Endothelial cell (in vitro differentiated cells): ENCODE measurements around the gene CDH20. TPM values are rescaled to one million over a fixed set of nuclear protein-coding genes. Genes with fewer than 3 reads are reported as not detected.

Experiments used
- DNase-seq: peaks from one replicate; pipeline ENCODE4 v3.0.0; 2021; ENCODE audit warnings: low spot score
- H3K27ac Mint-ChIP-seq: one replicate; pipeline ENCODE4 v1.8.0; 2021; ENCODE audit warnings: mixed read lengths, inconsistent platforms; ENCODE audit not compliant: unreplicated experiment
- H3K27me3 Mint-ChIP-seq: one replicate; pipeline ENCODE4 v1.8.0; 2021; ENCODE audit warnings: mild to moderate bottlenecking, moderate library complexity, mixed read lengths, inconsistent platforms; ENCODE audit not compliant: unreplicated experiment
- H3K36me3 Mint-ChIP-seq: one replicate; pipeline ENCODE4 v1.8.0; 2021; ENCODE audit warnings: mild to moderate bottlenecking, low read depth, mixed read lengths, inconsistent platforms; ENCODE audit not compliant: unreplicated experiment
- H3K4me1 Mint-ChIP-seq: one replicate; pipeline ENCODE4 v1.8.0; 2021; ENCODE audit warnings: mild to moderate bottlenecking, mixed read lengths, inconsistent platforms; ENCODE audit not compliant: unreplicated experiment
- H3K4me3 Mint-ChIP-seq: one replicate; pipeline ENCODE4 v1.8.0; 2021; ENCODE audit warnings: mild to moderate bottlenecking, mixed read lengths, inconsistent platforms; ENCODE audit not compliant: unreplicated experiment
- H3K9me3 Mint-ChIP-seq: one replicate; pipeline ENCODE4 v1.8.0; 2021; ENCODE audit warnings: mixed read lengths, inconsistent platforms; ENCODE audit not compliant: unreplicated experiment
- total RNA-seq: library from RNA; stranded (reverse); fragmentation: NEBNext Ultra II Directional; extraction: Animal tissue kit (Norgen Biotek cat#: 25700); gene quantifications from one replicate; pipeline ENCODE4 v1.2.1, GENCODE V29; 2021; ENCODE audit not compliant: unreplicated experiment
- TF ChIP-seq, protein P1 (sequence below): fragments of 200-600 bp; sonication (generic); IDR thresholded peaks from one replicate; pipeline ENCODE4 v1.5.0; 2021; ENCODE audit warnings: antibody characterized with exemption; ENCODE audit not compliant: unreplicated experiment

Gene CDH20
- total RNA-seq, 1 donor from 2014 or later, result not detected

DNA sequence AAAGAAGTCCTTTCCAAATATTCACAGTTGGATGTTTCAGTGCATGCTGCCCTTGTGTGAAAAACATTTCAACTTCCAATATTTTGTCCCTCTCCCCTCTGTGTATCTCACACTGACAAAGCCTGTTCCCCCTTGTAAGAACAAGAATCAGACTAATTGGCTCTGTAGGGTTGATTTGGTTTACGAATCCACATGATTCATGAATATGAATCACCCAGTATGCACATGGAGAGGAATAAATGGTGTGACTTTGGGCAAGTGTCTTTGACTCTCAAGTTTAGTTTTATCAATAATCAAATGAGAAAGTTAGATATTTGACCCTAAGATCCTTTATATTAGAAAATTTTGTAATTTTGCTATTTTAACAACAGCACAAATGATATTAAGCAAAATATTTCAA is 9.3 kb upstream of the CDH20 start:
- Mint-ChIP-seq H3K36me3 (no peaks in the 10 kb centered on the region), H3K27me3 (no peaks in the 10 kb centered on the region), H3K4me1 (no peaks in the 10 kb centered on the region), H3K9me3 (no peaks in the 10 kb centered on the region), H3K4me3 (no peak overlapping the region), H3K27ac (no peak overlapping the region)
- DNase-seq, result no peak
- TF ChIP-seq, protein P1, sequence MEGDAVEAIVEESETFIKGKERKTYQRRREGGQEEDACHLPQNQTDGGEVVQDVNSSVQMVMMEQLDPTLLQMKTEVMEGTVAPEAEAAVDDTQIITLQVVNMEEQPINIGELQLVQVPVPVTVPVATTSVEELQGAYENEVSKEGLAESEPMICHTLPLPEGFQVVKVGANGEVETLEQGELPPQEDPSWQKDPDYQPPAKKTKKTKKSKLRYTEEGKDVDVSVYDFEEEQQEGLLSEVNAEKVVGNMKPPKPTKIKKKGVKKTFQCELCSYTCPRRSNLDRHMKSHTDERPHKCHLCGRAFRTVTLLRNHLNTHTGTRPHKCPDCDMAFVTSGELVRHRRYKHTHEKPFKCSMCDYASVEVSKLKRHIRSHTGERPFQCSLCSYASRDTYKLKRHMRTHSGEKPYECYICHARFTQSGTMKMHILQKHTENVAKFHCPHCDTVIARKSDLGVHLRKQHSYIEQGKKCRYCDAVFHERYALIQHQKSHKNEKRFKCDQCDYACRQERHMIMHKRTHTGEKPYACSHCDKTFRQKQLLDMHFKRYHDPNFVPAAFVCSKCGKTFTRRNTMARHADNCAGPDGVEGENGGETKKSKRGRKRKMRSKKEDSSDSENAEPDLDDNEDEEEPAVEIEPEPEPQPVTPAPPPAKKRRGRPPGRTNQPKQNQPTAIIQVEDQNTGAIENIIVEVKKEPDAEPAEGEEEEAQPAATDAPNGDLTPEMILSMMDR, result no peak

DNA sequence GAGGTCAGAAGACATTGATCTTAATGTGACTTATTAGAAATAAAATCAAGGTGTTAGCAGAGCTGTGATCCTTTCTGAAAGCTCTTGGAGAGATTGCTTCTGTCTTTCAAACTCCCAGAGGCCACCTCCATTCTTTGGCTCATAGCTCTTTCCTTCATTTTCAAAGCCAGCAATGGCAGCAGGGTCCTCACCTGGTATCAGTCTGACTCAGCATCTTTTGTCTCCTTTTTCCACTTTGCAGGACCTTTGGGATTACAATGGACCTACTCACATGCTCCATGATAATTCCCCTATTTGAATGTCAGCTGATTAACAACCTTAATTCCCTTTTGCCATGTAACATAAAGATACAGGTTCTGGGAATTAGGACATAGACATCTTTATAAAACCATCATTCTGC is 6.8 kb upstream of the CDH20 start:
- no peak for DNase-seq
- H3K36me3 Mint-ChIP-seq, result no peaks in the 10 kb centered on the region
- H3K27ac Mint-ChIP-seq, result no peak overlapping the region
- H3K27me3 Mint-ChIP-seq, result no peaks in the 10 kb centered on the region
- no peaks in the 10 kb centered on the region for H3K4me1 Mint-ChIP-seq
- no peaks in the 10 kb centered on the region for H3K9me3 Mint-ChIP-seq
- no peak overlapping the region for H3K4me3 Mint-ChIP-seq
- TF ChIP-seq, protein P1, result no peak

- no peak for DNase-seq
- Mint-ChIP-seq H3K27me3 (peaks cover 5% of the 10 kb centered on the region), H3K27ac (no peak overlapping the region), H3K36me3 (no peaks in the 10 kb centered on the region), H3K4me3 (no peak overlapping the region), H3K4me1 (peaks cover 1% of the 10 kb centered on the region), H3K9me3 (no peaks in the 10 kb centered on the region)
- TF ChIP-seq, protein P1, result no peak
Measured at GRCh38 chr18:61329398-61329797, 3.8 kb upstream of the CDH20 start.

DNA sequence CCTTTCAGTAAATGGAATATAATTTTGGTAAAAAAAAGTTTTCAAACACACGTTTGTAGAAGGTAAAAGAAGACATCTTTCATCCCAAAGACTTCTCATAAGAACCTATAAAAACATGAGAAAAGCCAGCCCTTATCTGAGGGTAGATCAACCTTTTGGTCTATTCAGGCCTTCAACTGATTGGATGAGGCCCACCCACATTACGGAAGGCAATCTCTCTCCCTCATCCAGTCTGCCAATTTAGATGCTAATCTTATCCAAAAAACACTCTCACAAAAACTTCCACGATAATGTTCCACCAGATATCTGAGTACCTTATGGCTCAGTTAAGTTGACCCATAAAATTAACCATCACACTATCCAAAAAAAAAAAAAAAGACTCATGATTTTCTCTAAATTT is 2.2 kb upstream of the CDH20 start:
- Mint-ChIP-seq H3K36me3 (no peaks in the 10 kb centered on the region), H3K9me3 (no peaks in the 10 kb centered on the region), H3K27ac (no peak overlapping the region), H3K27me3 (peaks cover 13% of the 10 kb centered on the region), H3K4me3 (no peak overlapping the region), H3K4me1 (peaks cover 5% of the 10 kb centered on the region)
- no peak for DNase-seq
- TF ChIP-seq, protein P1, result no peak

DNA sequence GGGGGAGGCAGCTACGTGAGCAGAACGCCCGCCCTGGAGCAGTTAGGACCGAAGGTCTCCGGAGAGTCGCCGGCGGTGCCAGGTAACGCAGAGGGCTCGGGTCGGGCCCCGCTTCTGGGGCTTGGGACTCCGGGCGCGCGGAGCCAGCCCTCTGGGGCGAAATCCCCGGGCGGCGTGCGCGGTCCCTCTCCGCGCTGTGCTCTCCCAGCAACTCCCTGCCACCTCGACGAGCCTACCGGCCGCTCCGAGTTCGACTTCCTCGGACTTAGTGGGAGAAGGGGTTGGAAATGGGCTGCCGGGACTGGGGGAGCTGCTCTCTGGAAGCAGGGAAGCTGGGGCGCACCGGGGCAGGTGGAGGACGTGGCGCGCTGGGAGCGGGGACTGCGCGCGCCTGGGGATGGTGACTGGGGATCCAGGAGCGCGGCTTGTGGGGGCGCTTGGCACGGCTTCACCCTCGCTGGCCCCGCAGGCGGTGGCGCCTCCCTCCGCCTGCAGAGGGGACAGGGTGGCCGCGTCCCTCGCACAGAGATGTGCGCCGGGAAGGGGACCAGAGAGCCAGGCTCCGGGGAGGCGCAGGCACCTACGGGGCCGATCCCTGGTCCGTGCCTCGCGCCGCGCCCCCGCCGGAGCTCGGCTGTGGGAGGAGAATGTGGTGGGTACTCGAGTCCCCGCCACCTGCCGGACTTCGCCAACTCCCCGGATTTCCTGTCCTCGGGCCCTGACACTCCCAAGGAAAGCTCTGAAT is 688 bp downstream of the CDH20 start:
- Mint-ChIP-seq H3K9me3 (no peaks in the 10 kb centered on the region), H3K27ac (no peak overlapping the region), H3K27me3 (peaks cover 13% of the 10 kb centered on the region), H3K4me1 (peaks cover 5% of the 10 kb centered on the region), H3K36me3 (no peaks in the 10 kb centered on the region), H3K4me3 (peak overlapping the region; percentile 92)
- peak; percentile 33 for DNase-seq
- TF ChIP-seq, protein P1, result no peak
